HepG2 (cell line): Measurements from ENCODE around the gene ELAC1. TPM values are rescaled to one million over a fixed set of nuclear protein-coding genes. Genes with fewer than 3 reads are reported as not detected.

Experiments
- ATAC-seq: fragments of 200-7000 bp; cut with Tn5 transposase; 3 replicates; pipeline ENCODE4 v1.9.1; 2020; ENCODE audit warnings: mild to moderate bottlenecking, moderate library complexity
- BruUV-seq: library from RNA; stranded (reverse); fragments of 400-500 nt; replicated peaks from 2 replicates; lab custom pipeline; 2021; lab: Mats Ljungman, UMichigan
- CTCF ChIA-PET: fragments of 300-600 bp; formaldehyde crosslinking; extraction: SDS; loops from one replicate; lab custom pipeline; 2021; ENCODE audit warnings: low total read pairs, inconsistent platforms, low intra/inter-chr PET ratio; lab: Yijun Ruan, JAX
- POLR2A ChIA-PET: fragments of 350-600 bp; sonication (Branson Sonifier 250); formaldehyde crosslinking; loops from one replicate; lab custom pipeline; 2020; ENCODE audit warnings: antibody characterized with exemption, inconsistent platforms; lab: Yijun Ruan, JAX
- DNase-seq: peaks from one replicate; pipeline ENCODE4 v3.0.0-alpha.2; 2015; ENCODE audit warnings: low spot score
- FAIRE-seq: peaks from 3 replicates; lab custom pipeline; 2011; peaks lifted over from hg19 to GRCh38; lab: Jason Lieb, UNC
- H2AFZ ChIP-seq: one replicate; pipeline ENCODE4 v1.6.1; 2011; ENCODE audit warnings: low read length, inconsistent platforms
- H3K27ac ChIP-seq: fragments of 300-600 bp; 3 replicates; pipeline ENCODE4 v1.8.0; 2011; ENCODE audit warnings: mixed run types, mild to moderate bottlenecking, mixed read lengths, low read length, inconsistent platforms; ENCODE audit not compliant: insufficient read depth; ENCODE audit errors: extremely low read length
- H3K27me3 ChIP-seq, 2 experiments: fragments of 200-600 bp in 1 of 2; 2 replicates in 1 of 2; 3 replicates in 1 of 2; pipeline versions ENCODE4 v1.6.0 to v1.8.0; 2011; ENCODE audit warnings: low read length in 2 of 2, mild to moderate bottlenecking in 2 of 2, moderate library complexity in 2 of 2, inconsistent platforms in 1 of 2; ENCODE audit not compliant: insufficient read depth in 2 of 2, control insufficient read depth in 1 of 2
- H3K36me3 ChIP-seq, 2 experiments: fragments of 200-600 bp in 1 of 2; replicated peaks in 1 of 2; 2 replicates in 1 of 2; 3 replicates in 1 of 2; pipeline versions ENCODE4 v1.5.1 to v1.8.0; 2011; ENCODE audit warnings: low read length in 2 of 2, inconsistent platforms in 1 of 2; ENCODE audit not compliant: insufficient read depth in 2 of 2, control insufficient read depth in 1 of 2
- H3K4me1 ChIP-seq: 2 replicates; pipeline ENCODE4 v1.5.1; 2012; ENCODE audit warnings: low read length, inconsistent platforms; ENCODE audit not compliant: insufficient read depth
- H3K4me2 ChIP-seq: 2 replicates; pipeline ENCODE4 v1.6.0; 2011; ENCODE audit warnings: low read depth, low read length, inconsistent platforms
- H3K4me3 ChIP-seq, 3 experiments: fragments of 200-600 bp in 1 of 3; sonication (generic), shearing (Covaris generic) in 1 of 3; replicated peaks in 1 of 3; 2 replicates each; pipeline ENCODE4 v1.5.1; 2011 to 2016; ENCODE audit warnings: low read length in 3 of 3, inconsistent platforms in 2 of 3, low read depth in 2 of 3, mild to moderate bottlenecking in 2 of 3, control low read depth in 1 of 3, mixed read lengths in 1 of 3; ENCODE audit not compliant: insufficient read depth in 1 of 3
- H3K79me2 ChIP-seq: one replicate; pipeline ENCODE4 v1.6.1; 2011; ENCODE audit warnings: low read length, inconsistent platforms; ENCODE audit not compliant: insufficient read depth
- H3K9ac ChIP-seq: 2 replicates; pipeline ENCODE4 v1.6.0; 2011; ENCODE audit warnings: mild to moderate bottlenecking, low read depth, low read length, inconsistent platforms; ENCODE audit not compliant: insufficient read depth
- H3K9me3 ChIP-seq: 2 replicates; pipeline ENCODE4 v1.5.1; 2012; ENCODE audit warnings: mild to moderate bottlenecking, low read length
- H4K20me1 ChIP-seq: 2 replicates; pipeline ENCODE4 v1.6.0; 2011; ENCODE audit warnings: inconsistent platforms, mild to moderate bottlenecking, low read length, moderate library complexity; ENCODE audit not compliant: insufficient read depth
- BCL3 ChIP-seq: sonication (generic); formaldehyde crosslinking; IDR thresholded peaks from 2 replicates; pipeline ENCODE4 v1.5.1; 2020; ENCODE audit warnings: mild to moderate bottlenecking, missing genetic modification reagents, moderate library complexity
- DMTF1 ChIP-seq: sonication (generic); formaldehyde crosslinking; IDR thresholded peaks from 2 replicates; pipeline ENCODE4 v1.4.0; 2020; ENCODE audit warnings: mild to moderate bottlenecking, missing genetic modification reagents
- DR1 ChIP-seq: sonication (generic); formaldehyde crosslinking; IDR thresholded peaks from 2 replicates; pipeline ENCODE4 v1.8.0; 2021; ENCODE audit warnings: mild to moderate bottlenecking, missing genetic modification reagents, inconsistent platforms
- FOXA3 ChIP-seq: IDR thresholded peaks from 2 replicates; pipeline ENCODE4 v1.6.1; 2016; ENCODE audit warnings: missing genetic modification reagents, missing compliant biosample characterization
- FOXP4 ChIP-seq: sonication (generic); formaldehyde crosslinking; IDR thresholded peaks from 2 replicates; pipeline ENCODE4 v1.4.0; 2020; ENCODE audit warnings: missing genetic modification reagents
- GATAD1 ChIP-seq: IDR thresholded peaks from 2 replicates; pipeline ENCODE4 v1.6.1; 2016; ENCODE audit warnings: missing genetic modification reagents, missing compliant biosample characterization
- GMEB2 ChIP-seq: IDR thresholded peaks from 2 replicates; pipeline ENCODE4 v1.6.1; 2016; ENCODE audit warnings: missing biosample characterization, missing genetic modification reagents, low read depth
- IKZF4 ChIP-seq: sonication (generic); formaldehyde crosslinking; IDR thresholded peaks from 2 replicates; pipeline ENCODE4 v1.5.1; 2020; ENCODE audit warnings: borderline replicate concordance, mild to moderate bottlenecking, low read depth, missing genetic modification reagents; ENCODE audit errors: not compliant biosample characterization
- KLF11 ChIP-seq: IDR thresholded peaks from 2 replicates; pipeline ENCODE4 v1.6.1; 2016; ENCODE audit warnings: missing compliant biosample characterization
- KMT2B ChIP-seq: IDR thresholded peaks from 2 replicates; pipeline ENCODE4 v1.6.1; 2016; ENCODE audit warnings: missing genetic modification reagents, missing compliant biosample characterization
- MTA3 ChIP-seq: sonication (generic); formaldehyde crosslinking; IDR thresholded peaks from 2 replicates; pipeline ENCODE4 v1.4.0; 2020; ENCODE audit warnings: missing genetic modification reagents
- PCBP1 ChIP-seq: fragments of 200-400 bp; formaldehyde crosslinking; IDR thresholded peaks from 2 replicates; pipeline ENCODE4 v1.6.1; 2017; ENCODE audit warnings: mild to moderate bottlenecking, low read depth, low read length, borderline replicate concordance
- SYNCRIP ChIP-seq: fragments of 200-400 bp; formaldehyde crosslinking; IDR thresholded peaks from 2 replicates; pipeline ENCODE4 v1.6.1; 2018; ENCODE audit warnings: mild to moderate bottlenecking, low read depth, low read length; ENCODE audit not compliant: insufficient read depth
- TRIM24 ChIP-seq: sonication (generic); formaldehyde crosslinking; IDR thresholded peaks from 2 replicates; pipeline ENCODE4 v1.8.0; 2022; ENCODE audit warnings: mild to moderate bottlenecking, missing genetic modification reagents
- ZBTB46 ChIP-seq: sonication (generic); formaldehyde crosslinking; IDR thresholded peaks from 2 replicates; pipeline ENCODE4 v1.4.0; 2020; ENCODE audit warnings: mild to moderate bottlenecking, missing genetic modification reagents, borderline replicate concordance
- ZFAT ChIP-seq: sonication (generic); formaldehyde crosslinking; conservative IDR thresholded peaks from 2 replicates; pipeline ENCODE4 v1.8.1; 2023; ENCODE audit warnings: missing genetic modification reagents, inconsistent platforms
- ZNF354B ChIP-seq: sonication (generic); formaldehyde crosslinking; IDR thresholded peaks from 2 replicates; pipeline ENCODE4 v1.8.0; 2022; ENCODE audit warnings: mild to moderate bottlenecking, missing genetic modification reagents
- WGBS: methylation state at CpG from one replicate; pipeline ENCODE4 v1.1.6; 2017; ENCODE audit warnings: low lambda C conversion rate; 5-methylcytosine and 5-hydroxymethylcytosine counted together
- in situ Hi-C: cut with HindIII; loops from 2 replicates; pipeline ENCODE4 v1.10.0; 2017; ENCODE audit warnings: low pct_unique_long_range_greater_than_20kb; ENCODE audit not compliant: extremely low pct_ligation_motif_present
- intact Hi-C: fragments of 100-400 bp; cut with micrococcal nuclease; formaldehyde crosslinking; loops from one replicate; pipeline ENCODE4 v1.10.0; 2022; ENCODE audit not compliant: unreplicated experiment
- polyA plus RNA-seq, 8 experiments: library from polyadenylated mRNA; depleted of rRNA in 3 of 8; stranded (reverse) in 7 of 8; unstranded in 1 of 8; fragments of >200 nt; fragmentation: Illumina TruSeq in 4 of 8; extraction: Trizol in 4 of 8; gene quantifications; 2 replicates each; pipeline versions ENCODE4 v1.2.1 to v1.2.3, GENCODE V29; 2011 to 2016; ENCODE audit warnings: low read depth in 4 of 8, missing spikeins in 1 of 8, mixed read lengths in 1 of 8; ENCODE audit not compliant: insufficient read depth in 1 of 8
- total RNA-seq, 5 experiments: library from RNA; depleted of rRNA; stranded (reverse); fragments of >200 nt; fragmentation: Illumina TruSeq; extraction: Trizol; gene quantifications; 2 replicates each; pipeline ENCODE4 v1.2.3, GENCODE V29; 2016; ENCODE audit warnings: low read depth in 1 of 5

Gene ELAC1
- total and polyA plus RNA-seq, 2 of the 13 experiments (the other 11 are each of a cell fraction or from before 2014, with no cell fraction given), result 1.9 to 3.6 TPM

- no peak for TF ChIP-seq IKZF4 (CRISPR knock-in tag)
- TF ChIP-seq FOXP4 (CRISPR knock-in tag), result no peak
- TF ChIP-seq DMTF1 (CRISPR knock-in tag), result no peak
- no peak for TF ChIP-seq KMT2B
- TF ChIP-seq ZNF354B (CRISPR knock-in tag), result no peak
- TF ChIP-seq BCL3, result no peak
- no peak for TF ChIP-seq TRIM24 (CRISPR knock-in tag)
- no peak for TF ChIP-seq FOXA3 (CRISPR knock-in tag)
- TF ChIP-seq MTA3 (CRISPR knock-in tag), result no peak
- no peak for TF ChIP-seq ZFAT
- no peak for TF ChIP-seq DR1 (CRISPR knock-in tag)
- no peak for TF ChIP-seq KLF11 (CRISPR knock-in tag)
- TF ChIP-seq GATAD1 (CRISPR knock-in tag), result no peak
- no peak for TF ChIP-seq ZBTB46 (CRISPR knock-in tag)
- no peak for TF ChIP-seq GMEB2
- no peak for TF ChIP-seq PCBP1
- no peak for TF ChIP-seq SYNCRIP
- peaks cover 10% of the 10 kb centered on the region for H3K4me1 ChIP-seq
- FAIRE-seq (no peak), ATAC-seq (peak; percentile 50), DNase-seq (no peak)
- H3K9ac ChIP-seq, result no peak overlapping the region
- no peaks in the 10 kb centered on the region for H3K9me3 ChIP-seq
- no peak overlapping the region for H3K27ac ChIP-seq
- no TSS peak for BruUV-seq
- ChIA-PET POLR2A (interaction anchor here (0.9 kb wide), 1 partner anchor 13 kb away, joined by 4 read pairs; the partner anchor contains the start of gene ELAC1), CTCF (no interaction called here)
- no peak overlapping the region for H2AFZ ChIP-seq
- H3K79me2 ChIP-seq, result no peaks in the 10 kb centered on the region
- H4K20me1 ChIP-seq, result no peaks in the 10 kb centered on the region
- in situ Hi-C loops (no loop called here), intact Hi-C loops (no loop called here)
- 42% methylated on average over 4 of the region's 4 CpGs for WGBS
- no peaks in the 10 kb centered on the region for H3K36me3 ChIP-seq
- no peaks in the 10 kb centered on the region for H3K27me3 ChIP-seq
- no peak overlapping the region for H3K4me3 ChIP-seq
- no peak overlapping the region for H3K4me2 ChIP-seq
Measured at GRCh38 chr18:50955253-50955652, 12.6 kb upstream of the ELAC1 start.
